Mucosa of stomach (tissue), 1 donor: ENCODE data around the gene ITIH3.

Experiments
- H3K27me3 ChIP-seq: one replicate; pipeline ENCODE4 v1.7.0; 2013; ENCODE audit warnings: mild to moderate bottlenecking, low read length; ENCODE audit not compliant: control insufficient read depth, insufficient read depth
- H3K36me3 ChIP-seq: one replicate; pipeline ENCODE4 v1.7.0; 2013; ENCODE audit warnings: low read length; ENCODE audit not compliant: control insufficient read depth, insufficient read depth
- H3K4me1 ChIP-seq: one replicate; pipeline ENCODE4 v1.7.0; 2013; ENCODE audit warnings: mild to moderate bottlenecking, low read length; ENCODE audit not compliant: control insufficient read depth, insufficient read depth
- H3K4me3 ChIP-seq: one replicate; pipeline ENCODE4 v1.7.0; 2013; ENCODE audit warnings: low read length
- H3K9ac ChIP-seq: one replicate; pipeline ENCODE4 v1.7.0; 2013; ENCODE audit warnings: mild to moderate bottlenecking, low read length, moderate library complexity
- H3K9me3 ChIP-seq: one replicate; pipeline ENCODE4 v1.7.0; 2013; ENCODE audit warnings: mild to moderate bottlenecking, low read length, moderate library complexity; ENCODE audit not compliant: control insufficient read depth
- donor health status: Pancreatic carcinoma.

The ITIH3 gene

DNA sequence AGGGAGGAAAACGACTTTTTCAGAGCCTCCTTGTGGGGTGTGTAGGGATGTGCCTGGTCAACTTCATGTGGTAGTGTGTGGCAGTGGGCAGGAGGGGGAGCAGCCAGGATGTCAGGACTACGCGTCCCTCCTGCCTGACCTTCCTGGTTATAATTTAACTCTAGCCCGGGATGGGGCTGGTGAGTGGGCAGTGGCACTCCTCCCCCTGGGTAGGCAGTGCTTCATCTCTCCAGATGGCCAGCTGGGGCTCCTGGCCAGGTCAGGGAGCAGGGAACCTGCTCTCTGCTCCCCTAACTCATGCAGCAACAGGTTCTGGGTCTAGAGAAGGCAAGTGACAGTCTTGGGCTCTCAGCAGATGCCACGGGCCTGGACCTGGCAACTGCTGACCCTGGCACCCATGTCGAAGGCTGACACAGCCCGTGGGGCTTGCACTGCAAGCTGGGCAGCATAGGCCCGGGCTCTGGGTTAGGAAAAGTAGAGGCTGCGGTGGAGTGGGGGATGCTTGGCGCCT is 33.3 kb downstream of the ITIH3 start:
- Histone ChIP-seq H3K4me3 (no peak overlapping the region), H3K36me3 (no peaks in the 10 kb centered on the region), H3K27me3 (no peaks in the 10 kb centered on the region), H3K4me1 (peaks cover 6% of the 10 kb centered on the region), H3K9me3 (no peaks in the 10 kb centered on the region), H3K9ac (no peak overlapping the region)

DNA sequence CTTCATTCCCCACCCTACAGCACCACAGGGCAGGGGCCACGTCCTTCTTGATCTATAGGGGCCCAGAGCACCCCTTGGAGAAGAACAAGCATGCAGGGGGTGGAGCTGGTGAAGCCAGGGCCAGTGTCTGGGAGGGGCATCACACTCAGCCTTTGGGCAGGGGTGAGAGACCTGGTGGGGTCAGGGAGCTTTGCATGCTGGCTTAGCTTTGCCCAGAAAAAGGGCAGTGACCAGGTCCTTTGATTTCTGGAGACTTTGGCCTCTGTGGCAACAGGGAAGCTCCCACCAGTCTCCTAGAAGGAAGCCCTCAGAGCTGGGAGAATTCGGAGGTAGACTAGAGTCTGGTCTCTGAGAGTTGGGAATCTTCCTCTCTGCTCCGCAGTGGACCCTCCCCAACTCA is 34.9 kb downstream of the ITIH3 start:
- no peaks in the 10 kb centered on the region for H3K27me3 ChIP-seq
- H3K9ac ChIP-seq = no peak overlapping the region
- no peaks in the 10 kb centered on the region for H3K9me3 ChIP-seq
- peaks cover 6% of the 10 kb centered on the region for H3K4me1 ChIP-seq
- H3K4me3 ChIP-seq = no peak overlapping the region
- H3K36me3 ChIP-seq = no peaks in the 10 kb centered on the region

DNA sequence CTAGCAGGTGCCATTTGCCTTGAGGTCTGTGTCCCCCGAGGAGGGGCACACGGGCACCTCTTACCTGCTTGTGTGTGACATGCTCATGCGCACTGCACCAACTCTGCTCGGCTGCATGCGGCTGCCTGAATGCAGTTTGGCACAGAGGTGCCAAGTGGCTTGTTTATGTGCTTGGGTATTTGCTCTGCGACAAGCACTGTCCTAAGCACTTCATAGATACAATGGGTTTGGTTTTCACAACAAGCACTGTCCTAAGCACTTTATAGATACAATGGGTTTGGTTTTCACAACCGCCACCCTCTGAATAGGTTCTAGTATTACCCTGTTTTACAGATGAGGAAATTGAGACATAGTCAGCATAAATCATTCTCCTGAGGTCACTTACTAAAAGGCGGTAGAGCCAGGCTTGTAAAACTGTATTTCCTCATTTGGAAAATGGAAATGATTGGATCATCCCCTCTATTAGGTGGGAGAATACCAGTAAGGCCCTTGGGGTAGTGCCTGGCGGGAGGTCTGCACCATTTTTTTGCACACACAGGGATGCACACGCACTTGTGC is 35.4 kb downstream of the ITIH3 start:
- Histone ChIP-seq H3K27me3 (no peaks in the 10 kb centered on the region), H3K9me3 (no peaks in the 10 kb centered on the region), H3K4me3 (no peak overlapping the region), H3K36me3 (no peaks in the 10 kb centered on the region), H3K4me1 (peaks cover 6% of the 10 kb centered on the region), H3K9ac (no peak overlapping the region)

DNA sequence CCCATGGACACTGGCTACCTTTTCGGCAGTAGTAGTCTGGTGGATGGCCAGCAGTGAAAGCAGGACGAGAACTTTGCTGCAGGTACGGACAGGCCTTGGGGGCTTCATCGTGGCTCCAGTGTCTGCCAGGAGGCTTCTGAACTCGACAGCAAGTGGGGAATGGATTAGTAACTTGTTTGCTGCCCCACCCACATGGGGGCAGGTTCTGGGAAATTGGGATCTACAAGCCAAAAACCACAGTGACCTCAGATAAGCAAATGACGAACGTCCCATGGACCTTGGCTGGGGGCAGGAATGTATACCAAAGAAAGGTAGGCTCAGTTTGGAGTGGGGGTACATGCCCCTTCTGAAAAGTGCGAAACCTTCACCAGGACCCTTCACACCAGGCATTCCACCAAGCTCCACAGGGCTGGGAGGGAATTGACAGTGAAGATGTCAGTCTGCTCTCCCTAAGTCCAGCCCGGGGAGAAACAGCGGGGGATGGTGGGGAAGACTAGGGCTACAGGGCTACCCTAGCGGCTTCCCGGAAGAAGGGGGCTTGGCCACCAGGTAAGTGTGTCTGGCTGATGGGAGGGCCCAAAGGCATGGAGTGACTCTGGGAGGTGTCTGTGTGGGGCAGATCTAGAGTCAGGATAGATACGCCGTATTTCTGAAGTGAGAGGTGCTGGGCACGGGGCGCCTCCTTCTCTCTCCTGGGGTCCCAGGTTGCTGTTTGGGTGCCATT is 36.1 kb downstream of the ITIH3 start, which contains the start of gene ITIH4:
Gene ITIH4 (minus strand): TSS at position 138 of the 724 bp plus-strand sequence. CDS start 30 bp downstream, at position 108.
- H3K36me3 ChIP-seq = no peaks in the 10 kb centered on the region
- no peak within 1 kb of the TSS for H3K4me3 ChIP-seq
- H3K27me3 ChIP-seq = no peaks in the 10 kb centered on the region
- H3K4me1 ChIP-seq = peaks cover 6% of the 10 kb centered on the region
- no peak within 1 kb of the TSS for H3K9ac ChIP-seq
- H3K9me3 ChIP-seq = no peaks in the 10 kb centered on the region

DNA sequence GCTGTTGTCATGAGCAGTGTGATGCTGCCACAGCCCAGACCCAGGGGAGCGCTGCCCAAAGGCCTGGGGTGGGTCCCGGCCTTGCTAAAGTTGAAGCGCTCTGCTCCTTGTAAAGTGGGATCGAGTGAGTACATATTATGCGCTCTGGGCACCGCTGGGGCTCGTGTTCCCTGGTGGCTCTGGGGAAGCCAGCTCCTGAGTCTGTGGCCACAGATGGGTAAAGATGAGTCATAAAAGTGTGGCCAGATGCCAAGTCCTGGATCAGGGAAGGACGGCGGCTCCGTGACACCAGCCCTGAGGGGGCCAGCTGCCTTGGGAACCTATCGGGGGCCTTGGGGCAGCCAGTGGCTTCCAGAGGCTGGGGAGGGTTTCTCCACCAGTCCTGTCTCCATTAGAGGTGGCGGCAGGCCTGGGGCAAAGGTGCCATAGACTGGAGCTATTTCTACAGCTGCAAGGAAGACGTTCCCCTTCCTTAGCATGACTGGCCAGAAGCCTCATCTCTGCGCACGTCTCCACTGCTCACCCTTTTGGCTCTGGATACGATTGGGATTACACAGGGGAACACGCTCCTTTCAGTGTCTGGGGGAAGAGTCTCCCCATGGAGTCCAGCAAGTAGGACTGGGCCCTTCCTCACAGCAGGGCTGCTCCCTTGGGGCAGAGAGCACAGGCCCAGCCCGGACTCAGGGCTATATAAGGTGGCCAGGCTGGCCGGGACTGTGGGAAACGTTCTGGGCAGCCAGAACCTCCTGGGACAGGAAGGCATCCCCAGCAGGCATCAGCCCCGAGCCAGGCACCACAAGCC is 37.1 kb downstream of the ITIH3 start:
- H3K9me3 ChIP-seq = no peaks in the 10 kb centered on the region
- peaks cover 6% of the 10 kb centered on the region for H3K4me1 ChIP-seq
- H3K9ac ChIP-seq = no peak overlapping the region
- H3K4me3 ChIP-seq = no peak overlapping the region
- H3K27me3 ChIP-seq = no peaks in the 10 kb centered on the region
- H3K36me3 ChIP-seq = no peaks in the 10 kb centered on the region

DNA sequence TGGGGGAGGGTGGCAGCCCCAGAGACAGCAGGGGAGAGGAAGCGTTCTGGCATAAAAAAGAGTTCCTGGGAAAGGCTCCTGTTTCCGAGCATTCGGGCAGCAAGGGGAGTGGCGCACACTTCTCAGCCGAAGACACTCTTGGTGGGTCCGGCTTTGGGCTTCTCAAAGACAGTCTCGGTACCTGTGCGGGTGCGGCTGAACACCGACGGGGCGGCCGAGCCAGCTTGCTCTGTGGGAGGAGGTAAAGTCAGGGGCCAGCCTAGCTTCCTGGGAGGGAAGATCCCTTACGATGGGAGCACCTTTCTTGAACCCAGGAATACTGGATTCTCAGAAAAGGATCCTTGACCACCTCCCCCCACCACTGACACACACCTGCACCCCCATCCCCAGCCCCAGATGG is 38.6 kb downstream of the ITIH3 start:
- Histone ChIP-seq H3K4me3 (no peak overlapping the region), H3K27me3 (no peaks in the 10 kb centered on the region), H3K9ac (no peak overlapping the region), H3K36me3 (no peaks in the 10 kb centered on the region), H3K4me1 (no peaks in the 10 kb centered on the region), H3K9me3 (no peaks in the 10 kb centered on the region)

DNA sequence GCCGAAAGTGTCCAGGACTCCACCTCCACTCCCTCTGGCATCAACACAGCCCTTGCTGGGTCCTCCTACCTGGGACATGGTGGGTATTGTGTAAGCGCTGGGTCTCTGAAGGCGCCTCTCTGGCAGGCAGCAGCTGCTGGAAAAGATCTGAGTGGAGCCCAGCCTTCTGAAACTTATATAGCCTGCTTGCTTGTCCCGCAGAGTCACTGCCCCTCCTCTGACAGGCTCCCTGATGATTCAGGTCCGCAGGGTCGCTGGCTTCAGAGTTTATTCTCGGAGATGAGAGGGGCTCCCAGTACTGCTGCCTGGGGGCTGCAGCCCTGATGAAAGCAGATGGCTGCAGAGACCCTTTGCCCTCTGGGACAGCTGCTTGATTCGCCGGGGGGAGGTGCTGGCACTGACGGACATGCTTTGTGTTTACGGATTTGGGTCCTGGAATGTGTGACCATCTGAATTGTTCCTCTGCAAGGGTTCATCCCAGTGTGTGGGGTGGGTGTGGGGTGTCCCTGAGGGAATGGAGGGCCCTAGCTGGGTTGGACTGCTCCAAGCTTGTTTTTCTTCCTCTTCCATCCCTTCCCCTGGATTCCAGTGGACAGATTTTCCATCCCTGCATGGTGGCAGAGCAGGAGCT is 40.4 kb downstream of the ITIH3 start, which contains the start of gene MUSTN1:
Gene MUSTN1 (minus strand): TSS at position 149 of the 631 bp plus-strand sequence. CDS start 71 bp downstream, at position 78.
- Histone ChIP-seq H3K27me3 (no peaks in the 10 kb centered on the region), H3K9me3 (no peaks in the 10 kb centered on the region), H3K4me1 (no peaks in the 10 kb centered on the region), H3K9ac (no peak within 1 kb of the TSS), H3K4me3 (no peak within 1 kb of the TSS), H3K36me3 (no peaks in the 10 kb centered on the region)

DNA sequence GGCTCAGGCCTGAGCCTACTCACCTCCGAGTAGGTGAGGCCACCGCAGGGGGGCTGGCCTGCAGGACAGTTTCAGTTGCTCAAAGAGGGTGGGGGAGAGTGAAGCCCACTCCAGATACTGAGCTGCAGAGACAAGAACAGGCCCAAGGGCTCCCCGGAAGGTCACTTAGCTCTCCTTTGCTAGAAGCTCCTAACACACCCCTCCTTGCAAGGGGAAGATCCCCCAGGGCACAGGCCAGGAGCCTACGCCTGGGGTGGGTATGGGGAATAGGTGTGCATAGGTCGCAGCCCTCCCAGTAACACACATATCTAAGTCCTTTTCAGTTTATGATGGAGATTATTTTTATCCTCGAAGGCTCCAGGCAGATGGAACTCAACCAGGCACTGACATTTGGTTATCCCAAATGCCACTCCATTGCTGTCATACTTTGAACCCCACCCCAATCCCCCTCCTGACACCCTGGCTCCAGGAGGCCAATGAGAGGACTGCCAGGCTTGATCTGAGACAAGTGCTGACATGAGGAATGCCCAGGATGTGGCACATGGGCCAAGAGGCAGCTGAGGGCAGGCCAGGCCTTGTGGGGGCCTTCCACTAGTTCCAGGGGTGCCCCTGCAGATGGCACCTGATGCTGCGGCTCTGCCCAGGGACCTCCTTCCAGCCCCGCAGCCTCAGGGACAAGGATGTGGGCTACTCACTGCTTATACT is 41.3 kb downstream of the ITIH3 start:
- H3K9ac ChIP-seq = no peak overlapping the region
- no peaks in the 10 kb centered on the region for H3K36me3 ChIP-seq
- no peaks in the 10 kb centered on the region for H3K9me3 ChIP-seq
- H3K4me3 ChIP-seq = no peak overlapping the region
- H3K4me1 ChIP-seq = no peaks in the 10 kb centered on the region
- H3K27me3 ChIP-seq = no peaks in the 10 kb centered on the region

DNA sequence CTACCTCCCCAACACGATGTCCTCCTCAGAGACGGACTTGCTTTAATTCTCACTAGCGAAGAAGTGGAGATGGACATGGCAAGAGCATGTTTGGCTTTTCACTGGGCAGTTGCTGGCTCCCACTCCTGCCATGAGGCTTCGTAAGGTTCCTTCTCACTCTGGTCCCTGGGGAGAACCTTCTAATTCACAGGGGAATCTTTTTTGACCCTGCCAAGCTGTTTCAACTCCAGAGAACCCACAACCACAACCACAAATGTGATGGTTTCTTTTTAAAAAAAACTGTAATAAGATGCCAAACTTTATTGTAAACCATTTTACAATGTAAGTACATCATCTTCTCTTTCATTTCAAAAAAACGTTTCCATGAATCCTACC is 41.9 kb downstream of the ITIH3 start:
- no peaks in the 10 kb centered on the region for H3K9me3 ChIP-seq
- H3K36me3 ChIP-seq = no peaks in the 10 kb centered on the region
- H3K27me3 ChIP-seq = no peaks in the 10 kb centered on the region
- no peak overlapping the region for H3K4me3 ChIP-seq
- H3K4me1 ChIP-seq = no peaks in the 10 kb centered on the region
- no peak overlapping the region for H3K9ac ChIP-seq

DNA sequence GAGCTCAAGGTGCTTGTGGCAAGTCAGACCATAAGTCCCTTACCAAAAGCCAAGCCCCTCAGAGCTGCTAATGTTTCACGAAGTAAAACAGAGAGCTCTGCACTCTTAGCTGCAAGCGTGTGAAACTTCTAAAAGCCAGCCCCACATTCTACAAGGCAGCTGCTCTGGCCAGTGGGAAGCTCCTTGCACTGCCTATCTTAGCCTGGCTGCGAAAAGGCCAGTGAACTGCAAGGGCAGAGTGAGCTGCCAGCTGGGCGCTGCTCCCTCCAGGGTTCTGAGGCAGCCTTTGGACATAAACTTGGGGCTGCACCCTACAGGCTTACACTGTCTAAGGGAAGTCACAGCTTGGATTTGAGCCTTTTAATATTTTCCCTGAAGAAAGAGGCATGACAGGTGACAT is 42.4 kb downstream of the ITIH3 start:
- no peaks in the 10 kb centered on the region for H3K36me3 ChIP-seq
- no peak overlapping the region for H3K9ac ChIP-seq
- no peaks in the 10 kb centered on the region for H3K27me3 ChIP-seq
- H3K9me3 ChIP-seq = no peaks in the 10 kb centered on the region
- H3K4me1 ChIP-seq = no peaks in the 10 kb centered on the region
- H3K4me3 ChIP-seq = no peak overlapping the region

DNA sequence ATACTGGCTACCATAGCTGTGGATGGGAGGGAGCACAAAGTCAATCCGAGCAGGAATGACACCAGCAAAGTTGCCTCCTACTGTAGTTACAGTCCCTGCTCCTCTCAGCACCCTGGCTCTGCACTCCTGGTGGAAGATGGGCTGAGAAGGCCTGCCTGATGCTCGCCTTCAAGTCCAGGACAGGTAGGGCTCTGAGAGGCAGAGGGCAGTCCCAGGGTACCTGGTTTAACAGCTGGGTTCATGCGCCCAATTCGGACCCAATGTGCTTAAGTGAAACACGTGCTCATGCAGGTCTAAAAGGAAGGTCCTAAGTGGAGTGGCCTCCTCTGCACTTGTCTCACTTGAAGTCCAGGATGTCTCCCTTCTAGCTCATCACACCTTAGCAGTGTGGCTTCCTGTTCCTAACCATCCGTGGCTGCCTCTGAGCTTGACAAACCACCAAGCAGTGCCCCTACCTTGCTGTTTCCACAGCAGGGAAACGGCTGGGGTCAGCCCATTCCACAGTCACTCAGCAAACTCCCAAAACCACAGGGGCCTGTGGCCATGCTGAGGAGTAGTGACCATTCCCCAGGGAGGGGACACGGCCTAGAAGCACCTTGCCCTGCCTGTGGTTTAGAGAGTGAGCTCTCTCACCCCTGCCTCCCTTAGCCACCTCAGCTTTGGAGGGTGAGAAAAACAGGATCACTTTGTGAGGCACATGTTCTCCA is 44.1 kb downstream of the ITIH3 start:
- no peaks in the 10 kb centered on the region for H3K27me3 ChIP-seq
- H3K36me3 ChIP-seq = peaks cover 6% of the 10 kb centered on the region
- no peak overlapping the region for H3K9ac ChIP-seq

More for the DNA sequence above, 44.1 kb downstream of the ITIH3 start:
- Histone ChIP-seq H3K9me3 (no peaks in the 10 kb centered on the region), H3K4me3 (no peak overlapping the region), H3K4me1 (peaks cover 8% of the 10 kb centered on the region)
